C4-2B (cell line): ENCODE results near the gene MYH11.

Source experiments
- ZFX ChIP-seq: fragments of 450-650 bp; IDR thresholded peaks from 2 replicates; pipeline ENCODE4 v1.6.1; 2017
- TF ChIP-seq, protein P1 (sequence below): fragments of 450-650 bp; conservative IDR thresholded peaks from 2 replicates; pipeline ENCODE4 v1.5.1; 2017; ENCODE audit warnings: mild to moderate bottlenecking

DNA sequence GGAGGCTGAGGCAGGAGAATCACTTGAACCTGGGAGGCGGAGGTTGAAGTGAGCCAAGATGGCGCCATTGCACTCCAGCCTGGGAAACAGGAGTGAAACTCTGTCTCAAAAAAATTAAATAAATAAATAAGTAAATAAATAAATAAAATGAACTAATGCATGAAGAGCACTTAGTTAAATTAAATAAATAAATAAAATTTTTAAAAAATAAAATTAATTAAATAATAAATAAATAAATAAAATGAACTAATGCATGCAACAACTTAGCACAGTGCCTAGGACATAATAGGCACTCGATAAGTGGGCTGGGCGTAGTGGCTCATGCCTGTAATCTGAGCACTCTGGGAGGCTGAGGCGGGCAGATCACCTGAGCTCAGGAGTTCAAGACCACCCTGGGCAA, 47.1 kb upstream of the MYH11 start:
- TF ChIP-seq, protein P1, sequence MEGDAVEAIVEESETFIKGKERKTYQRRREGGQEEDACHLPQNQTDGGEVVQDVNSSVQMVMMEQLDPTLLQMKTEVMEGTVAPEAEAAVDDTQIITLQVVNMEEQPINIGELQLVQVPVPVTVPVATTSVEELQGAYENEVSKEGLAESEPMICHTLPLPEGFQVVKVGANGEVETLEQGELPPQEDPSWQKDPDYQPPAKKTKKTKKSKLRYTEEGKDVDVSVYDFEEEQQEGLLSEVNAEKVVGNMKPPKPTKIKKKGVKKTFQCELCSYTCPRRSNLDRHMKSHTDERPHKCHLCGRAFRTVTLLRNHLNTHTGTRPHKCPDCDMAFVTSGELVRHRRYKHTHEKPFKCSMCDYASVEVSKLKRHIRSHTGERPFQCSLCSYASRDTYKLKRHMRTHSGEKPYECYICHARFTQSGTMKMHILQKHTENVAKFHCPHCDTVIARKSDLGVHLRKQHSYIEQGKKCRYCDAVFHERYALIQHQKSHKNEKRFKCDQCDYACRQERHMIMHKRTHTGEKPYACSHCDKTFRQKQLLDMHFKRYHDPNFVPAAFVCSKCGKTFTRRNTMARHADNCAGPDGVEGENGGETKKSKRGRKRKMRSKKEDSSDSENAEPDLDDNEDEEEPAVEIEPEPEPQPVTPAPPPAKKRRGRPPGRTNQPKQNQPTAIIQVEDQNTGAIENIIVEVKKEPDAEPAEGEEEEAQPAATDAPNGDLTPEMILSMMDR: no peak
- no peak for TF ChIP-seq ZFX
